Pancreas (tissue), 10 donors: ENCODE data around the gene RHOB. TPM values are rescaled to one million over a fixed set of nuclear protein-coding genes. Genes with fewer than 3 reads are reported as not detected.
"Not testable (repeated sequence)": the region's sequence is repeated elsewhere in the genome, so short reads cannot be mapped to it uniquely, and the experiment has no call there.

Source experiments
- ATAC-seq, 4 donors: fragments of 200-7000 bp; cut with Tn5 transposase; one replicate each; pipeline versions ENCODE4 v1.8.0 to v1.9.1; 2020; ENCODE audit warnings: mild to moderate bottlenecking in 4 of 4, moderate library complexity in 4 of 4
- DNase-seq, 6 donors: peaks; one replicate each; pipeline ENCODE4 v3.0.0-alpha.2; 2020
- FAIRE-seq: peaks from 2 replicates; lab custom pipeline; 2012; peaks lifted over from hg19 to GRCh38; lab: Jason Lieb, UNC
- H3K27ac ChIP-seq, 4 donors: fragments of 200-600 bp; sonication (generic); 1 replicate in 3 of 4; 2 replicates in 1 of 4; pipeline versions ENCODE4 v1.5.0 to v1.8.0; 2020
- H3K27me3 ChIP-seq, 4 donors: fragments of 200-600 bp; one replicate each; pipeline ENCODE4 v1.8.0; 2021
- H3K36me3 ChIP-seq, 3 donors: fragments of 200-600 bp; sonication (generic) in 1 of 3; one replicate each; pipeline versions ENCODE4 v1.5.0 to v1.8.0; 2020 to 2021
- H3K4me1 ChIP-seq, 3 donors: fragments of 200-600 bp; one replicate each; pipeline ENCODE4 v1.8.0; 2021
- H3K4me3 ChIP-seq, 4 donors: fragments of 200-600 bp; sonication (generic) in 2 of 4; one replicate each; pipeline versions ENCODE4 v1.5.0 to v1.8.0; 2020 to 2021
- H3K9me3 ChIP-seq, 4 donors: fragments of 200-600 bp; one replicate each; pipeline ENCODE4 v1.8.0; 2021
- WGBS, 2 donors: extraction: QIAGEN DNeasy Blood & Tissue Kit; methylation state at CpG; one replicate each; pipeline ENCODE4 v1.1.7; 2013; 5-methylcytosine and 5-hydroxymethylcytosine counted together
- intact Hi-C, 3 donors: fragments of 100-400 bp; cut with DNase I; formaldehyde crosslinking; loops; one replicate each; pipeline versions ENCODE4 v1.11.1 to v1.14.2; 2022
- polyA plus RNA-seq, 2 donors: library from polyadenylated mRNA; stranded (reverse); fragments of 200-250 nt; gene quantifications; one replicate each; pipeline ENCODE4 v1.2.3, GENCODE V29; 2013
- total RNA-seq, 6 donors: library from RNA; stranded (reverse); fragmentation: NEBNext Ultra II Directional in 4 of 6; extraction: Animal tissue kit (Norgen Biotek cat#: 25700) in 4 of 6; gene quantifications; one replicate each; pipeline versions ENCODE4 v1.2.1 to v1.2.4, GENCODE V29; 2021 to 2023
- TF ChIP-seq, protein P1 (sequence below), 4 donors: fragments of 200-600 bp; sonication (generic) in 3 of 4; IDR thresholded peaks; one replicate each; pipeline versions ENCODE4 v1.5.0 to v1.8.0; 2021; ENCODE audit warnings: antibody characterized with exemption in 4 of 4
- donor health status: healthy with polysubstance abuse.
- donor health status: DM: no; HTN: no; CAD: no; lungs with moderate emphysema.
- donor health status: DM: no; HTN: no; CAD: no.
- donor health status: control.
- donor health status: control.
- donor health status: Bipolar disorder and iron deficiency.
- donor health status: DM: yes; HTN: yes; CAD: no.
- donor health status: DM: no; HTN: no; CAD: no.
- donor health status: DM: no; HTN: no; CAD: no.
- donor health status: DM: yes; HTN: yes; CAD: no.

RHOB gene
- total and polyA plus RNA-seq, 8 donors, result 27.5 to 98.5 (median 56.5) TPM

DNA sequence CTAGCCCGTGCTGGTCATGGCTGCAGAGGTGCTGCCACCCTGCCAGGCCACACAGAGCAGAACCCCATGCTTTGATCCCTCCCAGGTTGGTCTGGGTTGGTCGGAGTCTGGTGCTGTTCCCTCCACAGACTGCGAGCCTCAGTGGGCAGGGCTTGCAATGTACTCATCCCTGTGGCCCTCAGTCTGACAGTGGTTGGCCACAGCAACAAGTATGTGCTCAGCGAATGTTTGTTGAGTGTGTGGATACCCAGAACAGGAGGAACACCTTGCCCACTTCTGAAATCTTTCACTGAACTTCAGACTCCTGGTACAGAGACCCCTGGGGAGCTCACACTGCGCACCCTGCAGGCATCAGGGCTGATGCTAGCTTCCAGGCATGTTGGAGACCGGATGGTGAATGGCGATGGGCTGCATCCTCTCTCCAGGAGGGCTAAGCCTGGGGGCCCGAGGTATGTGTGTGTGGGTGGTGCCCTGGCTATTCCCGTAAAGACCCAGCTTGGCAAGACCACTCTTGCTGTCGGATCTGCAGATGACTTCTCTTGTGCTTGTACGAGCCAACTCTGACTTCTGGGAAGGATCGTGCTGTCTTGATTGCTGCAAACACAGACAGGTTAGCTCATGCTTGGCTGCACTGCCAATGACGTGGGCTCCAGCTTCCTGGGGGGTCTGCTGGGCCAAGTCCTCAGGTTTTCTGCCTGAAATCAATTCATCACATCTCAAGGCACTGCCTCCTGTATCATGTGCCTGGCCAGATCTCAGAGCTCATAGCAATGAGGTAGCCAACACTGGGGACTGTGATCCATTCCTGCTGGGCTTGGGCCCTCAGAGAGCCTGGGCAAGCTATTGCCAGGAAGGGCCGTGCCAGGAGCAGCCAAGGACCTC, 43.7 kb downstream of the RHOB start:
- ATAC-seq (peak; percentile 46 to 73 (median 67)), DNase-seq (peak in 3 of 6 donors; percentile 25 to 52 (median 44)), FAIRE-seq (no peak)
- no peaks in the 10 kb centered on the region for H3K4me1 ChIP-seq
- WGBS, 2 donors, result 70 to 81% methylated on average over 14 of the region's 14 CpGs
- no peaks in the 10 kb centered on the region for H3K9me3 ChIP-seq
- peak overlapping the region in 1 of 4 donors; percentile 26 for H3K27ac ChIP-seq
- no peaks in the 10 kb centered on the region for H3K36me3 ChIP-seq
- intact Hi-C loops, result no loop called here
- H3K27me3 ChIP-seq, result no peaks in the 10 kb centered on the region
- H3K4me3 ChIP-seq, result no peak overlapping the region
- TF ChIP-seq, protein P1, sequence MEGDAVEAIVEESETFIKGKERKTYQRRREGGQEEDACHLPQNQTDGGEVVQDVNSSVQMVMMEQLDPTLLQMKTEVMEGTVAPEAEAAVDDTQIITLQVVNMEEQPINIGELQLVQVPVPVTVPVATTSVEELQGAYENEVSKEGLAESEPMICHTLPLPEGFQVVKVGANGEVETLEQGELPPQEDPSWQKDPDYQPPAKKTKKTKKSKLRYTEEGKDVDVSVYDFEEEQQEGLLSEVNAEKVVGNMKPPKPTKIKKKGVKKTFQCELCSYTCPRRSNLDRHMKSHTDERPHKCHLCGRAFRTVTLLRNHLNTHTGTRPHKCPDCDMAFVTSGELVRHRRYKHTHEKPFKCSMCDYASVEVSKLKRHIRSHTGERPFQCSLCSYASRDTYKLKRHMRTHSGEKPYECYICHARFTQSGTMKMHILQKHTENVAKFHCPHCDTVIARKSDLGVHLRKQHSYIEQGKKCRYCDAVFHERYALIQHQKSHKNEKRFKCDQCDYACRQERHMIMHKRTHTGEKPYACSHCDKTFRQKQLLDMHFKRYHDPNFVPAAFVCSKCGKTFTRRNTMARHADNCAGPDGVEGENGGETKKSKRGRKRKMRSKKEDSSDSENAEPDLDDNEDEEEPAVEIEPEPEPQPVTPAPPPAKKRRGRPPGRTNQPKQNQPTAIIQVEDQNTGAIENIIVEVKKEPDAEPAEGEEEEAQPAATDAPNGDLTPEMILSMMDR (IDR thresholded peaks at IDR 0.05), result no peak

DNA sequence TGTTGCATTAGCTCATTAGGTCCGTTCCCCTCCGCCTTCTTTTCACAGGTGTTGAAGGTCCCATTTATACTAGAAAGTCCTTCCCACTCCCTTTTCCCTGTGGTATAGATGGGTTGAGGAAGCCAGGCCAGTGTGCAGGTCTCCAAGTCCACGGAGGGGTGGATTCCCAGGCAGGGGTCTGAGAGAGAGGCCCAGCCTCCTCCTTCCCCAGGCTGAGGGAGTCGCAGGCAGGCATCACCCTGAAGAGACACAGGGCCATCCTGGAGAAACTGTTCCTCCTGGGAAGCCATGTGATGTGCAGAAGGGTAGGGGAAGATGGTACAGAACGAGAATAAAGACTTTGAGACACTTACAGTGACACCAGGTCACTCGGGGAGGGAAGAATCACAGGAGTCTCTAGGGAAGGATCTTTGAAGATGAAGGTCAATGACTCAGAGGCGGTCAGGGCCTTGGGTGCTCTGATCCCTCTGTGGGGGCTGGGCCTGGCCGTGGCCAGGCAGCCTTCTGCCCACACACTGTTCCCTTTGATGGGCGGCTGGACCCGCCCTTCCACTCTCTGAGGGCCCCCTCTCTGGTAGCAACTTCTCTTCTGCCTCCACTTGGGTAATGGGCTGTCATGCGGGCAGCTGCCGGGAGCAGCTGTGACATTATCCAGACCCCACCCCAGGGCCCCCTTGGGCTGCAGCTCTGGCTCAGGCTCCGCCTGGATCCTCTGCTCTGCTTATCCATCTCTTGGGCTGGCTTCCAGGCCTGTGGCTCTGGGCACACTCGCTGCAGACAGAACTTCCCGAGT, 45.1 kb downstream of the RHOB start:
- H3K27ac ChIP-seq, result no peak overlapping the region
- 71 to 76% methylated on average over 15 of the region's 15 CpGs for WGBS, 2 donors
- H3K27me3 ChIP-seq, result no peaks in the 10 kb centered on the region
- intact Hi-C loops, result no loop called here
- peak in 1 of 4 donors; percentile 16 for ATAC-seq
- H3K4me3 ChIP-seq, result no peak overlapping the region
- FAIRE-seq, result no peak
- DNase-seq, result no peak
- TF ChIP-seq, protein P1 (IDR thresholded peaks at IDR 0.05), result no peak
- no peaks in the 10 kb centered on the region for H3K4me1 ChIP-seq
- H3K36me3 ChIP-seq, result no peaks in the 10 kb centered on the region
- no peaks in the 10 kb centered on the region for H3K9me3 ChIP-seq

DNA sequence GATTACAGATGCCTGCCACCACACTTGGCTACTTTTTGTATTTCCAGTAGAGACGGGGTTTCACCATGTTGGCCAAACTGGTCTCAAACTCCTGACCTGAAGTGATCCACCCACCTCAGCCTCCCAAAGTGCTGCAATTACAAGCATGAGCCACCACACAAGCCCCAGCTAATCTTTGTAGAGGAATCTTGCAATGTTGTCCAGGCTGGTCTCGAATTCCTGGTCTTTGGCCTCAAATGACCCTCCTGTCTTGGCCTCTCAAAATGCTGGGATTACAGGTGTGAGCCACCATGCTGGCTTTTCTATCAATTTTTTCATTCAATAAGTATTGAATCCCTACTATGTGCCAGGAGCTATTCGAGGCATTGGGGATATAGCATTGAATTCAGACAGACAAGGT, 46.2 kb downstream of the RHOB start:
- DNase-seq, H3K4me1 ChIP-seq, H3K36me3 ChIP-seq, H3K27me3 ChIP-seq, intact Hi-C loops, ATAC-seq, H3K9me3 ChIP-seq, H3K27ac ChIP-seq, FAIRE-seq, H3K4me3 ChIP-seq: not testable (repeated sequence)
- WGBS, 2 donors, result 90 to 94% methylated on average over 3 of the region's 3 CpGs

DNA sequence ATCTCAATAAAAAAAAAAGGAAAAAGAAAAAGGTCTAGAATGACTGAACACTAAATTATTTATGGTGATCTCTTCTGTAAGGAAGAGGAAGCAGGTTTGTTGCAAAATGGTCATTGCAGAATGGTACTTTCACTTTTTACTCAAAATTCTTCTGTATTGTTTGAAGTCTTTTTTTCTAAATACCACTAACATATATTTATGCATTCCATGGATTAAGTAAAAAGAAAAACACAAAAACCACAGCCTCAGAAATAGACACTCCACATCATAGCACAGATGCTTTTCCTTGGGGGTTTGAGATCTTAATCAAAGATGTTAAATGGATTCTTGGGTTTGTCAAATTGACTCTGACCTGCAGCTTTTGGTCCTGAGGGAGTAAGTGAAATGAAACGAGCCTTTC, 47.4 kb downstream of the RHOB start:
- H3K4me3 ChIP-seq, result no peak overlapping the region
- FAIRE-seq, result no peak

More for the DNA sequence above, 47.4 kb downstream of the RHOB start:
- Histone ChIP-seq H3K4me1 (no peaks in the 10 kb centered on the region), H3K27ac (no peak overlapping the region), H3K36me3 (no peaks in the 10 kb centered on the region), H3K27me3 (no peaks in the 10 kb centered on the region), H3K9me3 (no peaks in the 10 kb centered on the region)
- no peak for ATAC-seq
- 46 to 66% methylated on average over 1 of the region's 1 CpG for WGBS, 2 donors
- TF ChIP-seq, protein P1 (IDR thresholded peaks at IDR 0.05), result no peak
- DNase-seq, result no peak
- intact Hi-C loops, result no loop called here
